Smooth muscle cell (in vitro differentiated cells): Measurements from ENCODE around the gene COG5. TPM values are rescaled to one million over a fixed set of nuclear protein-coding genes. Genes with fewer than 3 reads are reported as not detected.

Experiments used
- DNase-seq: peaks from one replicate; lab custom pipeline; 2025; ENCODE audit not compliant: unreplicated experiment; lab: John Stamatoyannopoulos, UW
- H2AFZ ChIP-seq: fragments of 200-600 bp; sonication (generic); 2 replicates; pipeline ENCODE4 v1.6.0; 2016; ENCODE audit warnings: antibody characterized with exemption, low read depth, mild to moderate bottlenecking
- H3F3A ChIP-seq: fragments of 200-600 bp; sonication (generic); 2 replicates; pipeline ENCODE4 v1.6.0; 2017; ENCODE audit warnings: antibody characterized with exemption, low read depth
- H3K27ac ChIP-seq: fragments of 200-600 bp; sonication (generic); 2 replicates; pipeline ENCODE4 v1.5.1; 2016; ENCODE audit warnings: low read depth, mild to moderate bottlenecking
- H3K27me3 ChIP-seq: fragments of 200-600 bp; sonication (generic); 2 replicates; pipeline ENCODE4 v1.6.1; 2016; ENCODE audit warnings: low read depth, mild to moderate bottlenecking
- H3K36me3 ChIP-seq: fragments of 200-600 bp; sonication (generic); 2 replicates; pipeline ENCODE4 v1.5.1; 2016; ENCODE audit warnings: low read depth
- H3K4me1 ChIP-seq: fragments of 200-600 bp; sonication (generic); 2 replicates; pipeline ENCODE4 v1.5.1; 2016; ENCODE audit warnings: low read depth
- H3K4me2 ChIP-seq: fragments of 200-600 bp; sonication (generic); 2 replicates; pipeline ENCODE4 v1.6.0; 2016; ENCODE audit warnings: mild to moderate bottlenecking
- H3K4me3 ChIP-seq: fragments of 200-600 bp; sonication (generic); 2 replicates; pipeline ENCODE4 v1.5.1; 2016; ENCODE audit warnings: mild to moderate bottlenecking
- H3K79me2 ChIP-seq: fragments of 200-600 bp; sonication (generic); 2 replicates; pipeline ENCODE4 v1.6.0; 2016; ENCODE audit warnings: low read depth, mild to moderate bottlenecking
- H3K9ac ChIP-seq: fragments of 200-600 bp; sonication (generic); 2 replicates; pipeline ENCODE4 v1.6.0; 2016; ENCODE audit warnings: low read depth
- H3K9me3 ChIP-seq: fragments of 200-600 bp; sonication (generic); replicated peaks from 2 replicates; pipeline ENCODE4 v1.5.1; 2016; ENCODE audit warnings: low read depth
- H4K20me1 ChIP-seq: fragments of 200-600 bp; sonication (generic); 2 replicates; pipeline ENCODE4 v1.6.0; 2016; ENCODE audit warnings: low read depth
- CTCF ChIP-seq: fragments of 200-600 bp; sonication (generic); IDR thresholded peaks from 2 replicates; pipeline ENCODE4 v1.5.1; 2017; ENCODE audit warnings: borderline replicate concordance, mild to moderate bottlenecking, antibody characterized with exemption; ENCODE audit not compliant: insufficient read depth, poor library complexity, severe bottlenecking
- WGBS: methylation state at CpG from one replicate; pipeline ENCODE4 v1.1.7; 2016; ENCODE audit warnings: low lambda C conversion rate; 5-methylcytosine and 5-hydroxymethylcytosine counted together
- polyA plus RNA-seq: library from polyadenylated mRNA; unstranded; fragments of >200 nt; fragmentation: Nextera tagmentation; extraction: Ambion mirVana; gene quantifications from 2 replicates; pipeline ENCODE4 v1.2.1, GENCODE V29; 2016
- total RNA-seq: library from RNA; depleted of rRNA; stranded (reverse); fragments of >200 nt; gene quantifications from 2 replicates; pipeline ENCODE4 v1.2.3, GENCODE V29; 2014

The COG5 gene
- total and polyA plus RNA-seq, 2 experiments from 2014 or later: 24.3 to 44.3 TPM

- no peak for TF ChIP-seq CTCF
- Histone ChIP-seq H3K9ac (no peak overlapping the region), H3K79me2 (no peaks in the 10 kb centered on the region), H3K4me3 (no peak overlapping the region), H3K36me3 (no peaks in the 10 kb centered on the region), H3K9me3 (no peaks in the 10 kb centered on the region), H2AFZ (no peak overlapping the region), H3K4me1 (no peaks in the 10 kb centered on the region), H4K20me1 (peaks cover 3% of the 10 kb centered on the region), H3K27ac (no peak overlapping the region), H3K27me3 (no peaks in the 10 kb centered on the region), H3F3A (no peaks in the 10 kb centered on the region), H3K4me2 (no peak overlapping the region)
- 81% methylated on average over 1 of the region's 1 CpG for WGBS
- DNase-seq: no peak
Measured at GRCh38 chr7:107321611-107322010, 242.1 kb downstream of the COG5 start.

- no peaks in the 10 kb centered on the region for H3K4me1 ChIP-seq
- peaks cover 2% of the 10 kb centered on the region for H3K36me3 ChIP-seq
- 73% methylated on average over 2 of the region's 2 CpGs for WGBS
- DNase-seq: no peak
- H3K9me3 ChIP-seq: no peaks in the 10 kb centered on the region
- no peak for TF ChIP-seq CTCF
- H3F3A ChIP-seq: no peaks in the 10 kb centered on the region
- no peak overlapping the region for H3K4me2 ChIP-seq
- no peak overlapping the region for H2AFZ ChIP-seq
- no peaks in the 10 kb centered on the region for H3K79me2 ChIP-seq
- no peak overlapping the region for H3K4me3 ChIP-seq
- no peak overlapping the region for H3K27ac ChIP-seq
- no peaks in the 10 kb centered on the region for H3K27me3 ChIP-seq
- H3K9ac ChIP-seq: no peak overlapping the region
- no peaks in the 10 kb centered on the region for H4K20me1 ChIP-seq
Measured at GRCh38 chr7:107319724-107320228, 243.9 kb downstream of the COG5 start.

- Histone ChIP-seq H3K4me2 (no peak overlapping the region), H4K20me1 (no peaks in the 10 kb centered on the region), H3K79me2 (no peaks in the 10 kb centered on the region), H3K27me3 (no peaks in the 10 kb centered on the region), H3K4me1 (no peaks in the 10 kb centered on the region), H3K9ac (no peak overlapping the region), H3K4me3 (no peak overlapping the region), H3K9me3 (no peaks in the 10 kb centered on the region), H3F3A (no peaks in the 10 kb centered on the region), H3K36me3 (peaks cover 3% of the 10 kb centered on the region), H3K27ac (no peak overlapping the region), H2AFZ (no peak overlapping the region)
- WGBS: 37% methylated on average over 3 of the region's 3 CpGs
- no peak for TF ChIP-seq CTCF
- DNase-seq: no peak
Measured at GRCh38 chr7:107318523-107319160, 245.1 kb downstream of the COG5 start.

GRCh38 chr7:107315716-107316220, 248.0 kb downstream of the COG5 start:
- Histone ChIP-seq H3K4me2 (no peak overlapping the region), H3K4me1 (no peaks in the 10 kb centered on the region), H3F3A (no peaks in the 10 kb centered on the region), H3K27me3 (no peaks in the 10 kb centered on the region), H2AFZ (no peak overlapping the region), H3K27ac (no peak overlapping the region), H3K9ac (no peak overlapping the region), H3K4me3 (no peak overlapping the region), H3K9me3 (no peaks in the 10 kb centered on the region), H3K79me2 (no peaks in the 10 kb centered on the region), H3K36me3 (peaks cover 3% of the 10 kb centered on the region), H4K20me1 (no peaks in the 10 kb centered on the region)
- no peak for DNase-seq
- 76% methylated on average over 1 of the region's 1 CpG for WGBS
- TF ChIP-seq CTCF: no peak
